ENCODE results near the gene LRRC27.

DNA sequence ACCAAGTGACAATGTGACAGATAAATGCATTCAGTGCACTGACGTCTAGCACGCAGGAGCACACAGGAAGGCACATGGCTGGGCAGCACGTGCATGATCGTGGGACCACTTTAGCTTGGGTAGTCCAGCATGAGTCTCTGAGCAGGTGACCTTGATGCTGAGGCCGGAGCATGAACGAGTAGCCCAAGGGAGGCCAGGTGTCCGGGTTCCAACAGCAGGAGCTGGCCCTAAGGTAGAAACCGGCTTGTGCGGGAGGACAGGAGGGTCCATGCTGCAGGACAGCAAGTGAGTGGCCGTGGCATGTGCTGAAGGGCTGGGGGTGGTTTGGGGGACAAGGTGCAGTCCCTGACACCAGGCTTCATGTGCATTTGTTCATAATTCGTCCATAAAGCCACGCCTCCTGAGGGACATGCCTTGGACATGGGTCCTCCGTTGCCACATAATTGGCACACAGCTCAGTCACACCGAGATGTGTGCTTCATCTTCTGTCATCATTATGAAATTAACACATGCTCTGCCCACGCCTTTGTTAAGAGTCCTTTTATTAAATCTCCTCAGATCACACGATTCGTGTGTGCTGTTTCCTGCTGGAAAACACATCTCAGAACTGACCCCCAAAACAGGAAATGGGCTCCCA lies 21.2 kb upstream of the LRRC27 start:
- TF ChIP-seq EZH2 (IDR thresholded peaks at IDR 0.05) (no peak), ELF1 (IDR thresholded peaks at IDR 0.05; ENCODE audit: borderline replicate concordance, low read depth) (no peak), EGR1 (IDR thresholded peaks at IDR 0.05; ENCODE audit: low read depth) (no peak), POLR2A (IDR thresholded peaks at IDR 0.05; ENCODE audit: borderline replicate concordance, extremely low read depth, insufficient read depth, insufficient read length) (no peak), EZH2phosphoT487 (IDR thresholded peaks at IDR 0.05; ENCODE audit: borderline replicate concordance) (no peak), SIN3A (IDR thresholded peaks at IDR 0.05; ENCODE audit: low read depth) (no peak)
- TF ChIP-seq, protein P1, sequence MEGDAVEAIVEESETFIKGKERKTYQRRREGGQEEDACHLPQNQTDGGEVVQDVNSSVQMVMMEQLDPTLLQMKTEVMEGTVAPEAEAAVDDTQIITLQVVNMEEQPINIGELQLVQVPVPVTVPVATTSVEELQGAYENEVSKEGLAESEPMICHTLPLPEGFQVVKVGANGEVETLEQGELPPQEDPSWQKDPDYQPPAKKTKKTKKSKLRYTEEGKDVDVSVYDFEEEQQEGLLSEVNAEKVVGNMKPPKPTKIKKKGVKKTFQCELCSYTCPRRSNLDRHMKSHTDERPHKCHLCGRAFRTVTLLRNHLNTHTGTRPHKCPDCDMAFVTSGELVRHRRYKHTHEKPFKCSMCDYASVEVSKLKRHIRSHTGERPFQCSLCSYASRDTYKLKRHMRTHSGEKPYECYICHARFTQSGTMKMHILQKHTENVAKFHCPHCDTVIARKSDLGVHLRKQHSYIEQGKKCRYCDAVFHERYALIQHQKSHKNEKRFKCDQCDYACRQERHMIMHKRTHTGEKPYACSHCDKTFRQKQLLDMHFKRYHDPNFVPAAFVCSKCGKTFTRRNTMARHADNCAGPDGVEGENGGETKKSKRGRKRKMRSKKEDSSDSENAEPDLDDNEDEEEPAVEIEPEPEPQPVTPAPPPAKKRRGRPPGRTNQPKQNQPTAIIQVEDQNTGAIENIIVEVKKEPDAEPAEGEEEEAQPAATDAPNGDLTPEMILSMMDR (IDR thresholded peaks at IDR 0.05 in 2 of 3, conservative IDR thresholded peaks at IDR 0.05 in 1 of 3; ENCODE audit: borderline replicate concordance in 1 of 3, insufficient read depth in 1 of 3, low read depth in 2 of 3, low read length in 2 of 3): no peak
